ENCODE results near the gene WFIKKN2.
"Not testable (repeated sequence)": the region's sequence is repeated elsewhere in the genome, so short reads cannot be mapped to it uniquely, and the experiment has no call there.

Gene WFIKKN2, protein sequence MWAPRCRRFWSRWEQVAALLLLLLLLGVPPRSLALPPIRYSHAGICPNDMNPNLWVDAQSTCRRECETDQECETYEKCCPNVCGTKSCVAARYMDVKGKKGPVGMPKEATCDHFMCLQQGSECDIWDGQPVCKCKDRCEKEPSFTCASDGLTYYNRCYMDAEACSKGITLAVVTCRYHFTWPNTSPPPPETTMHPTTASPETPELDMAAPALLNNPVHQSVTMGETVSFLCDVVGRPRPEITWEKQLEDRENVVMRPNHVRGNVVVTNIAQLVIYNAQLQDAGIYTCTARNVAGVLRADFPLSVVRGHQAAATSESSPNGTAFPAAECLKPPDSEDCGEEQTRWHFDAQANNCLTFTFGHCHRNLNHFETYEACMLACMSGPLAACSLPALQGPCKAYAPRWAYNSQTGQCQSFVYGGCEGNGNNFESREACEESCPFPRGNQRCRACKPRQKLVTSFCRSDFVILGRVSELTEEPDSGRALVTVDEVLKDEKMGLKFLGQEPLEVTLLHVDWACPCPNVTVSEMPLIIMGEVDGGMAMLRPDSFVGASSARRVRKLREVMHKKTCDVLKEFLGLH

DNA sequence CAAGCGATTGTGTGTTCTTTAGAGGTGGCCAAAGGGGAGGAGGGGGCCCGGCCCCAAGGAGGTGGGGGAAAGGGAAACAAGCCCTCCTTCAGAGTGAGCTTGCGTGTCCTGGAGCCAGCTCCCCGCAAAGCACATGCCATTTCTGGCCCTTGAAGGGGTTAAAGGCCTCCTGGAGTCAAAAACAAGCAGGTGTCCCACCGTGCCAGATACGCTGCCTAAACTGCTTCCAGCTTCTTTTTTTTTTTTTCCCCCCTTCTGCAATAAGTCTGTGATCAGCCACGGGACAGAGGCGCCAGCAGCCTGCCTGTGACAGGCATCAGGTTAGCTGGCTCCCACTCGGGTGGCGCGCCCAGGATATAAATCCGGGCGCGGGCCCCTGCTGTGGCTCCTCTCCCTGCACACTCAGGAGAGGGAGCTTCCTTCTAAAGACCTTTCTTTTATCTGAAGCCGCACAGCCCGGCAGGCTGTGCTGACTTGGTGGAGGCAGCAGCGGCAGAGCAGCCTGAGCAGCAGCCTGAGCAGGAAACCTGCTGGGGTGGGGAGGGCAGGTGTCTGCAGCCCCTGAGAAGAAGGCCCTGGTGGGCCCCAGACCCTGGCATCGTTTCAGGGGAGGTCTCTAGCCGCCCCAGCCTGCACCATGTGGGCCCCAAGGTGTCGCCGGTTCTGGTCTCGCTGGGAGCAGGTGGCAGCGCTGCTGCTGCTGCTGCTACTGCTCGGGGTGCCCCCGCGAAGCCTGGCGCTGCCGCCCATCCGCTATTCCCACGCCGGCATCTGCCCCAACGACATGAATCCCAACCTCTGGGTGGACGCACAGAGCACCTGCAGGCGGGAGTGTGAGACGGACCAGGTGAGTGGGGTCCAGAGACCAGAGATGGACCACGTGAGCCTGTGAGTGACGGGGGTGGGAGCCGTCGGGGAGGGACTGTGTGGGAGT is at the start of gene WFIKKN2:
Gene WFIKKN2 (plus strand): TSS at position 286 of the 934 bp plus-strand sequence. CDS start 352 bp downstream, at position 638.
- DNase-seq (ENCODE audit: low spot score) = no peak

DNA sequence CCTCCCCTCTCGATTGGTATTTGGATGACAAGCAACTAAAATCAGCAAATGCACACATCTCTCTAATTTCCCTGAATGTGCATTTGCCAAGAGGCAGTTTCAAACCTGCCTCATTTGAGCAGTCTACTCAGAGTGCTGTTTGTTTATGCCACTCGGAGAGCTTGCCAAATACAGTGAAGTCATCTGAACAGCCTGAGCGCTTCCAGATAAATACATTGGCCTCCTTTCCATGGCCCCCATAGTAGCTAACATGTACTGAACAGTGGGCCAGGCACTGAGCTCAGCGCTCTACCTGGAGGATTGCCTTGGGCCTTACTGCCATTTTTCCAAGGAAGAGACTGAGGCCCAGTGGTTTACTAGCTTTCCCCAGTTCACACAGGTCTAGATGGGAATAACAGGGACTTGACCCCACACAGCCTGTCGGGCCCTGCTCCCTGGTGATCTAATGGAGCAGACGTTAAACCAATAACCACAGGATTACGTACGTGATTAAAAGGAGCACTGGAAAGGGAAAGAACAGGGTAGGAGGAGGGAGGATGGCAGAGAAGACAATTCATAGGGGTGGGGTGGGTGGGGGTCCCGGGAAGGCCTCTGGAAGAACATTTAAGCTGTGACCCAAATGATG is 49.3 kb upstream of the WFIKKN2 start:
- no peak for DNase-seq (ENCODE audit: low spot score)

DNA sequence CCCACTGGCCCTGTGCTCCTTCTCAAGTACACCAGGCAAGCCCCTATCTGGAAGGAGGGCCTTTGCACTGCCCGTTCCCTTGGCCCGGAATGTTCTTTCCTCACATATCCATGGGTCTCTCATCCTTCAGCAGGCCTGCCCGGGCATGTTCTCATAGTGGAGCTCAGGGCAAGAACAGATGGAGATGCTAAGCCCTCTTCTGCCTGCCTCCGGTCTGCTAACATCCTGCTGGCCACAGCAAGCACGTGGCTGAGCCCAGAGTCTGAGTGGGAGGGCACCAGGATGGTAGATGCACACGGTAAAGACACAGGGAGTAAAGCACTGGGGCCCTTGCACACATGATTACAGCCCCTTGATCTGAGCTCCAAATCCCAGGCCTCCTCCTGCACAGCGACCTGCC is 48.3 kb upstream of the WFIKKN2 start:
- DNase-seq (ENCODE audit: low spot score) = no peak

DNA sequence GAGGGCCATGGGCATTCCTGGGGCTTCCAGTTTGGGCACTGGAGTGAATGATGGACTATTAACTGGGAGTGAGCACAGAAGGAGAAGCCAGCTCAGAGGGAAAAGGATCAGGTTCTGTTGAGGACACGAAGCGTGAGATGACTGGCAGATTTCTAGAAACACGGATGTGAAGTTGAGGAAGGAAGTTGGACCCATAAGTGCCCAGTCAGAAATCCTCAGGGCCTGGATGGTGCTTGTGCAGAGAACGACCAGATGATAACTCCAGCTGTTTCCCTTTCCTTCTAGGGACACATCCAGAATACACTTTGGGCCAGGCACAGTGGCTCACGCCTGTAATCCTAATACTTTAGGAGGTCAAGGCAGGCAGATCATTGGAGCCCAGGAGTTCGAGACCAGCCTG is 44.8 kb upstream of the WFIKKN2 start:
- no peak for DNase-seq (ENCODE audit: low spot score)

DNA sequence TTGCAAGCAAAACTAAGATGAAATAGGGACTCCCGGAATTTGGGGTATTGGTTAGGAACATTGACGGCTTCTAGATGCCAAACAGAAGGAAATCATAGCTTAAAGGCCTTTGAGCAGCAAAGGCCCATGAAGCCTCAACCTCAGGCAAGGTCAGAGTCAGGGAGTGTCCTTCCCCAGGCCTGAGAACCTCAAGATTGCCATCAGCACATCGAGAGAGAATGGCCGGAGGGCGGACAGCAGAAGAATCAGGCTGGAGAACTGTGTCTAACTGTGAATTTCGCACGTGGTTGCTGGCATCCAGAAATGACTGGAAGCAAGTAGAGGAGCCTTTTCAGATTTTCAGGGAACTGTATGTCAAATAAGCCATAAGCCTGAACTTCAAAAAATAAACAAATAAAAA is 43.3 kb upstream of the WFIKKN2 start:
- no peak for DNase-seq (ENCODE audit: low spot score)

DNA sequence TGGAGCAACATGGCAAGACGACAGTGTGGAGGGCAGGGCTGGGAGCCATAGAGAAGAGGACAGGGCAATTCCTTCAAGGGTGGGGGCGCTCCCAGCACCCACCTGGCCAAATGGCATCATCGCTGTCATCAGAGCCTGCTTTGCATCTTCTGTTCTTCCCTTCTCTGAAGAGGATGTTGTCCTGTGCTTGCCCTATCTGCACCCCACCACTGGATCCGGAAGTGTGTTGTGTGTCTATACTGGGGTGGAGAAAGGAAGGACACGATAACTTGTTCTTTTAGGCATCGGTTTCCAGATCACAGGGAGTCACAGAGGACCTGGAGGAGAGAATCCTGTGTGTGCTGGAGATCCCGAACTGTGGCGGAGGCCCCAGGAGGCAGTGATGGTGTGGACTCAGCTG is 42.4 kb upstream of the WFIKKN2 start:
- no peak for DNase-seq (ENCODE audit: low spot score)

DNA sequence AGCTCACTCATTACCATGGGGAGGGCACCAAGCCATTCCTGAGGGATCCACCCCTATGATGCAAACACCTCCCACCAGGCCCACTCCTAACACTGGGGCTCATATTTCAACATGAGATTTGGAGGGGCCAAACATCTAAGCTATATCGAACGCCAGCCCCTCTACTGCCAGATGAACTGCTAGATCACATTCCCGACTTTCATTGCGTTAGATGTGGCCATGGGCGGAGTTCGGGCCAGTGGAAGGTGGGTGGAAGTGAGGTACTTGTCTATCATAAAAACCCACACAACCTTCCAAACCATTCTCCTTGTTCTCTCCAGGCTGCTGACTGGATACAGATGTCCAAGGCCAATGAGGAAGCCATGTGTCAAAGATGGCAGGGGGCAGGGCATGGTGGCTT is 41.0 kb upstream of the WFIKKN2 start:
- no peak for DNase-seq (ENCODE audit: low spot score)

DNA sequence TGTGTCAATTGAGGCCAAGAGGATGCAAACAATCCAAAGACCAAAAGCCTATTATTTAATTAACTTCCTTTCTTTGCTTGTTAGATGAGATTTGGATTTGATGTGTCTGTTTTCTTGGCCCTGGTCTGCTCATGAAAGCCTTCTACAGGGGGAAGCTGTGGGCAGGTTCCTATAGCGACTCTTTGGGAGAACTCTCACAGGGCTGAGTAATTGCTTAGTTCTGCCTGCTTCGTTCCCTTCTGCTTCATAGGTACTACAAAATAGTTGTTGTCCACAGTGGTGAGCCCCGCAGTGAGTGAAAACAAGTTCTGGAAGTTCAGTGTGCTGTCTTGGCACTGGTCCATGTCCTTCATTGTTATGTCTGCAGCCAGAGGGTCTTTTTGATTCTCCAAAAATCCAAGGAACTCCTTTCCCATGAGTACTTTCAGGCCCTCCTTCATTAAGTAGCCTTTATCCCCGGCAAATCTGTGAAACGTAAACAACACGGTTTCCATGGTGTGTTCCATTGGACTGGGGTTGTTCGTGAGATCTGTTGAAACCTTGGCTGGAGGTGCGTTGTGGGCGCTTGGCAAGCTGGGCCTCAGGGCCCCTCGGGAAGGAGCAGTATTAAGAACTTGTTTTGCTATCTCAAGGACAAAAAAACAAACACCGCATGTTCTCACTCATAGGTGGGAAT is 38.1 kb upstream of the WFIKKN2 start:
- DNase-seq (ENCODE audit: low spot score) = no peak

DNA sequence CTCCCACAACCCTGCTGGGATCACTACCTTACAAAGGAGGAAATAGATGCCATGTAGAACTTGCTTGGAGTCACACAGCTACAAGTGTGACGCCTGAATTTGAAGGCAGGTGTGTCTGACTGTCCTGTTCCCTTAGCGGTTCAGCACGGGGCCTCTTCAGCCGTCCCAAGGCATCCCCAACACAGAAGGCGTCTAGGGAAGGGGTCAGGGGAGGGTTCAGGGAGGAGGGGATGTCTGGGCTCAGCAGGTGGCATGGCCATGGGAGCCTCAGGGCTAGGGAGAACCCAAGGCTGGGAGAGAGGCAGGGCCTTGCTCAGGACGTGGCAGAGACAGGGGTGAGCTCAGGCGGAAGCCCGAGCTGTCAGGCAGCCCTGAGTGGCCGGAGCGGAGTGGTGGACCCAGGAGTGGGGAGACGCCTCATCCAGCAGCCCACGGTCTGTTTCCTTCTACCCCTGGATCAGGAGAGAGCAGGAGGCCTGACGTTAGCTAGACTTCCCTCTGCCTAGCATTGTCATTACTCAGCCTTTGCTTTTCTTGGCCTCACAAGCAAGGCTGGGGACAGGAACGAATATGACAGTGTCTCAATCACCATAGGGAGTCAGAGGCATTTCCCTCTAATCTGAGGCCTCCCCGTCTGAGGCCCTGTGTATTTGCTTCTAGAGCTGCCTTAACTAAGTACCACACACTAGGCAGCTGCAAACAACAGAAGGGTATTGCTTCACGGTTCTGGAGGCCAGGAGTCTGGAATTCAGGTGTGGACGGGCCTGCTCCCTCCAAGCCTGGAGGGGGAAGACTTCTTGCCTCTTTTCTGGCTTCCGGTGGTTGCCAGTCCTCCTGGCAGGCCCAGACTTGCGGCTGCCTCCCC is 36.7 kb upstream of the WFIKKN2 start:
- no peak for DNase-seq (ENCODE audit: low spot score)

DNA sequence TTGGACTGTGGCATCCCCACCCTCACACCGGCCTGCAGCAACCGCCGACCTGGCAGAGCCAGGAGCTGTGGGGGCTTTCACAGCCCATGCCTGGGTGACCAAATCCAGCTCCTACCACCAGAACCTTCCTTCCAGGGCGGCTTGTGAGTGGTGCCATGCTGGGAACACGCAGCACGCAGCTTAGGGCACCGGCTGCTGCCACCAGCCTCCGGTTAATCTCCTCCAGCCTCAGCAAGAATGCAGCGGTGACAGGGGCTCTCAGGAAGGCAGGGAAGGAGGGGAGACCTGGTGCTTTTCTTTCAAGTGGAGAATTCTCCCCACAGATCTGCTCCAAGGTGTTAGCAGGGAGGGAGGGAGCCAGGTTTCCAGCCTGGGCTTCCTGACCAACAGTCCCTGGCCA is 35.8 kb upstream of the WFIKKN2 start:
- DNase-seq (ENCODE audit: low spot score) = no peak

DNA sequence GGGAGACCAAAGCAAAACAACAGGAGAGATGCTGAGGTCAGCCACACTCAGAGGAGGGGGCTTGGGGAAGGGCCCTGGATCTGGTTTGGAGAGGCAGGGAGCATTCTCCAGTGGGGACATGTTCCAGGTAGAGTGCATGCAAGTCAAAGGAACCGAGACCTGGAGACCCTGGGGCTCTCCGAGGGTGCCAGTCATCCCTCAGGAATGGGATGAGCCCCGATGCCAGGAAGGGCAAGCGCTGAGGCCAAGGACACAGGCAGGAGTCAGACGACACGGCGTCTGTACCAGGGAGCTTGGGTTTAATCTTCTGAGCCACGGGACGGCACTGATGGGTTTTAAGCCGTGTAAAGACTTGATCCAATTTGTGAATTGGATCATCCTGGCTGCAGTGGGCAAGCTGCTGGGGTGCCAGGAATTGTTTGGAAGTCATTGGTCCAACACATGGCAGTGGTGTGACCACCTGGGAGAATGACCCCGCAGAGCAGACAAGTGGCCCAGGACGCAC is 35.1 kb upstream of the WFIKKN2 start:
- no peak for DNase-seq (ENCODE audit: low spot score)

DNA sequence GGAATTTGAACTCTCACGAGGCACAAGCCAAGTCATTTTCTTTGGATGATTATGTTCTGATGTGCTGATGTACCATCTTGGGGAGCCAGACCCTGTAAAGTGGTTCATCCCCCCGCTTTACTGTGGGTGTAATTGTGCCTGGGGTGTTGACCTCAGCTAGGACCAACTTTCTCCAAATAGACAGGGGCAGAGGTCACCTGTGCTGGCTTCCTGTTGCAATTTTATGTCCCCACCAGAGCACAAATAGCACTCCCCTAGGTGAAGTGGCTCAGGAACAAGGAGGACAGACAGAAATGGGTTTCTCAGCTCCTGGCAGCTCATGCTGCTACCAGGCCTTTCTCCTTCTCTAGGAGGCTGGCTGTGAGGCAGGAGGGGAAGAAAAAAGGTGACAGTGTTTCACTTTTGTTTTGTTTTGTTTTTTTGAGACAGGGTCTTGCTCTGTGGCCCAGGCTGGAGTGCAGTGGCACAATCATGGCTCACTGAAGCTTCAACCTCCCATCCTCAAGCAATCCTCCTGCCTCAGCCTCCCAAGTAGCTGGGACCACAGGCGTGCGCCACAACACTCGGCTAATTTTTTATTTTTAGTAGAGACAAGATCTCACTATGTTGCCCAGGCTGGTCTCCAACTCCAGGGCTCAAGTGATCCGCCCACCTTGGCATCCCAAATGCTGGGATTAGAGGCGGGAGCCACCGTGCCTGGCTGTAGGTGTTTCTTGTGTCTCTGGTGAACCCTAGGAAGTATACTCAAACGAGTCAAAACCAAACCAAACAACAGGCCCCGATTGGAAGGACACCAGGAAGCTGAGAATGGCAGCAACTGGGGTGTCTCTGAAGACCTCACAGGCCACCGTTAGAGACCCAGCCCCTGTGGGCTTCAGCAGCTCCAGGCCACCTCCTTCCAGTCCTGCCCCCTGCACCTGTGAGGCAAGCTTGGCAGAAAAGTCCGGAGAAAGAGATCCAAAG is 32.5 kb upstream of the WFIKKN2 start:
- peak; percentile 29 for DNase-seq (ENCODE audit: low spot score)

DNA sequence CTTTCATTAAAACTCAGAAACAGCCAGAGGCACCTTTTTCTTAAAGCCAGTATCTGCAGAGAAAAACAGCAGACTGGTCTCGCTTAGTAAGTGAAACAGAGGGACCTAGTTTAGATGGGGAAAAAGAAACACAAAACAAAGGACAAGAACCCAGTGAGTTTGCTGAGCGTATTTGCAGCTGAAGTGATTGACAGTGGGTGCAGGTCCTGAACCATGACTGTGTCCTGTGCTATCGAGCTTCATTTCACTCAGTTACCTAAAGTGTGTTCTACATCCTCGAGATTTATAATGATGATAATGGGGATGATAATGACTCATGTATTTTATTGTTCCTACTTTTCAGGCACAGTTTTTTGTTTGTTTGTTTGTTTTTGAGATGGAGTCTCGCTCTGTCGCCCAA is 31.7 kb upstream of the WFIKKN2 start:
- DNase-seq (ENCODE audit: low spot score) = no peak

DNA sequence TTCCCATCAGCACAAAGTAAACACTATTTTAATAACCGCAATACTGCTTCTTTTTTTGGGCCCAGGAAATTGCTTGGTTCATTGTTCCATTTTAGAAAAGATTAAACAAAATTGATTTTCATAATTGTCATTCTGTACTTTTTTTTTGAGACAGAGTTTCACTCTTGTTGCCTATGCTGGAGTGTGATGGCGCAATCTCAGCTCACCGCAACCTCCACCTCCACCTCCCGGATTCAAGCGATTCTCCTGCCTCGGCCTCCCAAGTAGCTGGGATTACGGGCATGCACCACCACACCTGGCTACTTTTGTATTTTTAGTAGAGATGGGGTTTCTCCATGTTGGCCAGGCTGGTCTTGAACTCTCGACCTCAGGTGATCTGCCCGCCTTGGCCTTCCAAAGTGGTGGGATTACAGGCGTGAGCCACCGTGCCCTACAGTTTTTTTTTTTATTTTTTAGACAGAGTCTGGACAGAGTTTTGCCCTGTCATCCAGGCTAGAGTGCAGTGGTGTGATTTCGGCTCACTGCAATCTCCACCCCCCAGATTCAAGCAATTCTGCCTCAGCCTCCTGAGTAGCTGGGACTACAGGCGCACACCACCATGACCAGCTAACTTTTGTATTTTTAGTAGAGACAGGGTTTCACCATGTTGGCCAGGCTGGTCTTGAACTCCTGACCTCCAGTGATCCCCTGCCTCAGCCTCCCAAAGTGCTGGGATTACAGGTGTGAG is 30.5 kb upstream of the WFIKKN2 start:
- DNase-seq (ENCODE audit: low spot score) = not testable (repeated sequence)

DNA sequence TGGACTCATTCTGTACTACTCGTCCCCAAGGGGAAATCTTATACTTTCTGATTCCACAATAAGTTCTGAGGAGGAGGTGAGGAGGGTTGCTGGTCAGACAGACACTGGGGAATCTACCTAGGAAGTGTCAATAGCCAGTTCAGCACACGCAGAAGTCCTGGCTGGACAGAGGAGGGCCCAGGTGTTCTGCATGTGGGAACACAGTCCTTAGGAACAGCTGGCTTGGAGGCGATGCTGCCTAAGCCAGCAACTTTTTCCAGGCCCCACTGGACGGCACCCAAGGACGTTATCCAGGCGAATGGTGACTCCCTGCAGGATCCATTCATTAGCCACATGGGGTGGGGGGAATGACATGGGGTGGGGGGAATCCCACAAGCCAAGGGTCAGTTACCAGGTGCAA is 29.9 kb upstream of the WFIKKN2 start:
- no peak for DNase-seq (ENCODE audit: low spot score)

DNA sequence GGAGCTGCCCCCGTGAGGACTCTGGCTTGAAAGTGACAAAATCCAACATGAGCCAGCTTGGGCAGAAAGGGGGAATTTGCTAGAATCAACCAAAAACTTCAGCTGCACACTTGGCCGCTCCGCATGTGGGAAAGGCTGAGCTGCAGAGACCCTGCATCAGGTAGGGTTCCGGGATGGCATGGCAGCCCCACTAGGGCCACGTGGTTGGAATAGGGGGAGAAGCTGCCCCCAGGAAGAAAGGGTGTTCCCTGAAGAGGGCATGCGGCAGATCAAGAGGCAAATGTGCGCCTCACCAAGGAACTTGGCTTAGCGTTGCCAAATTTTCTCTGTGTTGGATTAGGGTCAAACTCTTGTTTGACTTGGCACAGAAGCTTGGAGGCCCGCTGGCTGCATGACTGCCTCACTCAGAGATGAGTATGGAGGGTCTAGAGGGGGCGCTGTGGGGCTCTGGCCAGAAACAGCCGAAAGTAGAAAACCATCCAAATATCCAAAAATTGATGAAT is 29.2 kb upstream of the WFIKKN2 start:
- DNase-seq (ENCODE audit: low spot score) = peak; percentile 43

DNA sequence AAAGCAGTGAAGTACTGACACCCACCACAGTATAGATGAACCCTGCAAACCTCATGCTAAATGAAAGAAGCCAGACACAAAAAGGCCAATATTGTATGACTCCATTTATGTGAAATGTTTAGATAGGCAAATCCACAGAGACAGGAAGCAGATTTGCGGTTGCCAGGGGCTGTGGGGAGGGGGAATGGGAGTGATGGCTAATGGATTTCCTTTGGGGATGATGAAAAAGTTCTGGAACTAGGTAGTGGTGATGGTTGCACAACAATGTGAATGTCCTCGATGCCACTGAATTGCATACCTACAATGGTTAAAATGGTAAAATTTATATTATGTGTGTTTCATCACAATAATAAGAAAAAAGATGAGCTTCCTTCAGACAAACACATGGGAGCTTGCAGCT is 28.4 kb upstream of the WFIKKN2 start:
- DNase-seq (ENCODE audit: low spot score) = no peak

DNA sequence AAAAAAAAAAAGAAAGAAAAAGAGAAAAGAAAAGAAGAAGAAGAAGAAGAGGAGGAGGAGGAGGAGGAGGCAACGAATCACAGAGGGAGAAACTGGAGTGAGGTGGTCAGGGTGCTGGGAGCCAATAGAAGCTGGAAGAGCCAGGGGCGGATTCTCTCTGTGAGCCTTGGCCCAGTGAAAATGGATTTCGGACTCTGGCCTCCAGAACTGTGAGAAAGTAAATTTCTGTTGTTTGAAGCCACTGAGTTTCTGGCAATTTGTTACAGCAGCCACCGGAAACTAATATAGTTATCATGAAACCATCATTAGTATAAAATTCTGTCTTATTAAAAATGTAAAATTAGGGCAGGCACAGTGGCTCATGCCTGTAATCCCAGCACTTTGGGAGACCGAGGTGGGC is 27.7 kb upstream of the WFIKKN2 start:
- DNase-seq (ENCODE audit: low spot score) = no peak
